NB4 (cell line): ENCODE data around the gene MRPL54.

Experiments
- CTCF ChIP-seq: IDR thresholded peaks from one replicate; pipeline ENCODE4 v1.5.1; 2012; ENCODE audit warnings: low read depth, low read length
- POLR2A ChIP-seq: IDR thresholded peaks from 2 replicates; pipeline ENCODE4 v1.6.1; 2011; ENCODE audit warnings: mild to moderate bottlenecking; ENCODE audit not compliant: insufficient read length; ENCODE audit errors: extremely low read depth

- TF ChIP-seq CTCF: no peak
- TF ChIP-seq POLR2A: no peak
Observed at GRCh38 chr19:3773814-3774515, 11.5 kb downstream of the MRPL54 start.
